H9 (cell line): Measurements from ENCODE around the gene KCNK1. TPM values are rescaled to one million over a fixed set of nuclear protein-coding genes. Genes with fewer than 3 reads are reported as not detected.

Experiments
- DNase-seq: peaks from one replicate; pipeline ENCODE4 v3.0.0-alpha.2; 2017
- H2AFZ ChIP-seq: one replicate; pipeline ENCODE4 v1.6.1; 2013; ENCODE audit warnings: mild to moderate bottlenecking, low read length, control low read depth, moderate library complexity
- H2AK5ac ChIP-seq: 2 replicates; pipeline ENCODE4 v1.6.1; 2013; ENCODE audit warnings: low read length, control low read depth, mixed read lengths; ENCODE audit not compliant: insufficient read length
- H2BK120ac ChIP-seq: one replicate; pipeline ENCODE4 v1.6.1; 2013; ENCODE audit warnings: low read depth, mild to moderate bottlenecking, low read length, control low read depth, inconsistent platforms; ENCODE audit not compliant: poor library complexity, severe bottlenecking
- H2BK12ac ChIP-seq: 2 replicates; pipeline ENCODE4 v1.6.1; 2013; ENCODE audit warnings: low read length, control low read depth, mixed read lengths, low read depth; ENCODE audit not compliant: insufficient read length
- H2BK15ac ChIP-seq: 2 replicates; pipeline ENCODE4 v1.6.1; 2013; ENCODE audit warnings: low read depth, low read length, control low read depth
- H2BK20ac ChIP-seq: one replicate; pipeline ENCODE4 v1.6.1; 2013; ENCODE audit warnings: low read depth, mild to moderate bottlenecking, low read length, control low read depth, inconsistent platforms; ENCODE audit not compliant: poor library complexity, severe bottlenecking
- H2BK5ac ChIP-seq: 2 replicates; pipeline ENCODE4 v1.6.1; 2013; ENCODE audit warnings: low read length, control low read depth, mixed read lengths; ENCODE audit not compliant: insufficient read length
- H3K14ac ChIP-seq: 2 replicates; pipeline ENCODE4 v1.6.1; 2013; ENCODE audit warnings: low read length, control low read depth; ENCODE audit not compliant: insufficient read depth
- H3K18ac ChIP-seq: 2 replicates; pipeline ENCODE4 v1.6.1; 2013; ENCODE audit warnings: low read depth, mild to moderate bottlenecking, mixed read lengths, low read length, control low read depth; ENCODE audit not compliant: insufficient read length
- H3K23ac ChIP-seq: 2 replicates; pipeline ENCODE4 v1.6.1; 2013; ENCODE audit warnings: low read length, control low read depth, mixed read lengths, low read depth; ENCODE audit not compliant: insufficient read length
- H3K23me2 ChIP-seq: 2 replicates; pipeline ENCODE4 v1.6.1; 2013; ENCODE audit warnings: low read depth, mild to moderate bottlenecking, mixed read lengths, low read length, control low read depth; ENCODE audit not compliant: insufficient read length, poor library complexity, severe bottlenecking
- H3K27ac ChIP-seq: 2 replicates; pipeline ENCODE4 v1.5.1; 2013; ENCODE audit warnings: low read length, control low read depth, mixed read lengths, low read depth; ENCODE audit not compliant: insufficient read length
- H3K27me3 ChIP-seq: 2 replicates; pipeline ENCODE4 v1.6.1; 2013; ENCODE audit warnings: low read length, control low read depth, inconsistent platforms; ENCODE audit not compliant: insufficient read depth
- H3K4ac ChIP-seq: 2 replicates; pipeline ENCODE4 v1.6.1; 2013; ENCODE audit warnings: low read depth, mild to moderate bottlenecking, control low read depth, inconsistent platforms, low read length, moderate library complexity
- H3K4me1 ChIP-seq: 2 replicates; pipeline ENCODE4 v1.6.1; 2013; ENCODE audit warnings: low read length, control low read depth, inconsistent platforms; ENCODE audit not compliant: insufficient read depth
- H3K4me2 ChIP-seq: 2 replicates; pipeline ENCODE4 v1.6.1; 2013; ENCODE audit warnings: low read length, control low read depth, mixed read lengths; ENCODE audit not compliant: insufficient read length, insufficient read depth
- H3K56ac ChIP-seq: 2 replicates; pipeline ENCODE4 v1.6.1; 2013; ENCODE audit warnings: low read depth, mild to moderate bottlenecking, mixed read lengths, low read length, control low read depth; ENCODE audit not compliant: insufficient read length
- H3K79me1 ChIP-seq: 2 replicates; pipeline ENCODE4 v1.6.1; 2013; ENCODE audit warnings: low read depth, mild to moderate bottlenecking, moderate library complexity, low read length, control low read depth, inconsistent platforms; ENCODE audit not compliant: insufficient read depth, poor library complexity, severe bottlenecking
- H3K79me2 ChIP-seq: 2 replicates; pipeline ENCODE4 v1.6.1; 2013; ENCODE audit warnings: low read length, control low read depth, inconsistent platforms; ENCODE audit not compliant: insufficient read depth
- H3K9ac ChIP-seq: 2 replicates; pipeline ENCODE4 v1.6.1; 2013; ENCODE audit warnings: low read length, control low read depth, mixed read lengths; ENCODE audit not compliant: insufficient read length; ENCODE audit errors: extremely low read depth
- H3K9me3 ChIP-seq: one replicate; pipeline ENCODE4 v1.6.1; 2013; ENCODE audit warnings: low read depth, low read length, inconsistent platforms; ENCODE audit not compliant: control insufficient read depth
- H3T11ph ChIP-seq: one replicate; pipeline ENCODE4 v1.6.1; 2013; ENCODE audit warnings: mild to moderate bottlenecking, low read length, control low read depth, inconsistent platforms
- H4K20me1 ChIP-seq: one replicate; pipeline ENCODE4 v1.6.1; 2013; ENCODE audit not compliant: control insufficient read depth, insufficient read length, insufficient read depth
- H4K5ac ChIP-seq: 2 replicates; pipeline ENCODE4 v1.6.1; 2013; ENCODE audit warnings: low read depth, mild to moderate bottlenecking, mixed read lengths, low read length, control low read depth; ENCODE audit not compliant: insufficient read length
- H4K8ac ChIP-seq: replicated peaks from 2 replicates; pipeline ENCODE4 v1.6.1; 2013; ENCODE audit warnings: low read length, control low read depth, mixed read lengths, low read depth; ENCODE audit not compliant: insufficient read length
- H4K91ac ChIP-seq: 2 replicates; pipeline ENCODE4 v1.6.1; 2013; ENCODE audit warnings: low read depth, mild to moderate bottlenecking, moderate library complexity, mixed read lengths, low read length, control low read depth; ENCODE audit not compliant: insufficient read length
- H3K27ac Mint-ChIP-seq, 3 experiments: 2 replicates in 2 of 3; 3 replicates in 1 of 3; pipeline ENCODE4 v1.8.0; 2020 to 2021; ENCODE audit warnings: mixed read lengths in 3 of 3, mild to moderate bottlenecking in 1 of 3, moderate library complexity in 1 of 3
- H3K27me3 Mint-ChIP-seq: 2 replicates; pipeline ENCODE4 v1.8.0; 2021; ENCODE audit warnings: low read depth, mild to moderate bottlenecking, moderate library complexity, mixed read lengths
- H3K36me3 Mint-ChIP-seq, 3 experiments: 2 replicates in 2 of 3; 3 replicates in 1 of 3; pipeline ENCODE4 v1.8.0; 2020 to 2021; ENCODE audit warnings: low read depth in 3 of 3, mixed read lengths in 3 of 3; ENCODE audit not compliant: insufficient read depth in 1 of 3
- H3K4me1 Mint-ChIP-seq, 2 experiments: 2 replicates each; pipeline ENCODE4 v1.8.0; 2020; ENCODE audit warnings: mixed read lengths in 2 of 2
- H3K4me3 Mint-ChIP-seq, 2 experiments: 2 replicates in 1 of 2; 3 replicates in 1 of 2; pipeline ENCODE4 v1.8.0; 2020 to 2021; ENCODE audit warnings: mild to moderate bottlenecking in 2 of 2, mixed read lengths in 2 of 2, moderate library complexity in 1 of 2
- H3K9me3 Mint-ChIP-seq, 2 experiments: 2 replicates in 1 of 2; 3 replicates in 1 of 2; pipeline ENCODE4 v1.8.0; 2020; ENCODE audit warnings: mild to moderate bottlenecking in 2 of 2, mixed read lengths in 2 of 2, moderate library complexity in 1 of 2
- CTCF ChIP-seq: fragments of 200-600 bp; sonication (generic); conservative IDR thresholded peaks from 3 replicates; pipeline ENCODE4 v1.8.0; 2021; ENCODE audit warnings: antibody characterized with exemption, mild to moderate bottlenecking
- WGBS: extraction: QIAGEN DNeasy Blood & Tissue Kit; methylation state at CpG from one replicate; pipeline ENCODE4 v1.1.7; 2013; ENCODE audit warnings: missing lambda C conversion rate, low lambda C conversion rate, mixed read lengths; ENCODE audit not compliant: insufficient read length; ENCODE audit errors: extremely low coverage; 5-methylcytosine and 5-hydroxymethylcytosine counted together
- total RNA-seq: library from RNA; stranded (reverse); gene quantifications from 2 replicates; pipeline ENCODE4 v1.2.1, GENCODE V29; 2021

KCNK1 gene
- total RNA-seq, 1 experiment from 2014 or later, result 9.9 TPM

GRCh38 chr1:233600488-233600887, 13.4 kb upstream of the KCNK1 start:
- H3K79me1 ChIP-seq, result no peaks in the 10 kb centered on the region
- no peak overlapping the region for H3T11ph ChIP-seq
- Mint-ChIP-seq H3K27me3 (peaks cover 10% of the 10 kb centered on the region), H3K36me3 (no peaks in the 10 kb centered on the region), H3K9me3 (no peaks in the 10 kb centered on the region), H3K4me1 (peaks cover 3 to 4% of the 10 kb centered on the region in 2 experiments), H3K4me3 (no peak overlapping the region), H3K27ac (no peak overlapping the region)
- no peak overlapping the region for H2AFZ ChIP-seq
- TF ChIP-seq CTCF, result no peak
- H3K4me2 ChIP-seq, result no peak overlapping the region
- H3K79me2 ChIP-seq, result no peaks in the 10 kb centered on the region
- H3K4me1 ChIP-seq, result no peaks in the 10 kb centered on the region
- no peak overlapping the region for H2BK12ac ChIP-seq
- H3K18ac ChIP-seq, result no peak overlapping the region
- no CpG with 5 or more reads among the region's 1 CpG for WGBS
- no peak overlapping the region for H2BK15ac ChIP-seq
- no peak overlapping the region for H3K23ac ChIP-seq
- no peak overlapping the region for H3K56ac ChIP-seq
- no peak overlapping the region for H4K5ac ChIP-seq
- H3K23me2 ChIP-seq, result no peaks in the 10 kb centered on the region
- no peaks in the 10 kb centered on the region for H3K9me3 ChIP-seq
- no peak overlapping the region for H4K91ac ChIP-seq
- no peak overlapping the region for H3K27ac ChIP-seq
- no peak overlapping the region for H2BK5ac ChIP-seq
- DNase-seq, result no peak
- no peaks in the 10 kb centered on the region for H3K27me3 ChIP-seq
- no peak overlapping the region for H2BK120ac ChIP-seq
- no peak overlapping the region for H3K14ac ChIP-seq
- H2BK20ac ChIP-seq, result no peak overlapping the region
- no peak overlapping the region for H3K4ac ChIP-seq
- H4K8ac ChIP-seq, result no peak overlapping the region
- H4K20me1 ChIP-seq, result no peaks in the 10 kb centered on the region
- H2AK5ac ChIP-seq, result no peak overlapping the region
- H3K9ac ChIP-seq, result no peak overlapping the region
